ENCODE measurements around the gene GGA1.

The GGA1 gene

GRCh38 chr22:37623075-37624016, 14.7 kb downstream of the GGA1 start:
- Histone ChIP-seq H3K9ac (ENCODE audit: low read length) (peak overlapping the region; percentile 36), H3K4me2 (ENCODE audit: low read length) (peak overlapping the region; percentile 42), H3K4me3 (ENCODE audit: low read length) (no peak overlapping the region), H4K20me1 (ENCODE audit: insufficient read depth, low read length) (no peaks in the 10 kb centered on the region), H3K79me2 (ENCODE audit: low read length) (no peaks in the 10 kb centered on the region; the same call in 1 of the 2 replicates), H3K36me3 (replicated peaks; ENCODE audit: low read depth, low read length) (peaks cover 18% of the 10 kb centered on the region), H3K27ac (ENCODE audit: low read length) (peak overlapping the region; percentile 95), H2AFZ (ENCODE audit: low read depth, low read length) (no peak overlapping the region), H3K4me1 (ENCODE audit: low read length) (peaks cover 58% of the 10 kb centered on the region), H3K27me3 (ENCODE audit: low read depth, low read length) (no peaks in the 10 kb centered on the region), H3K9me3 (ENCODE audit: insufficient read depth, low read length) (no peaks in the 10 kb centered on the region)
- TF ChIP-seq CTCF (IDR thresholded peaks at IDR 0.05; ENCODE audit: low read depth, low read length) (peak; percentile 95), EZH2phosphoT487 (IDR thresholded peaks at IDR 0.05; ENCODE audit: low read depth) (no peak)

- Histone ChIP-seq H3K9me3 (ENCODE audit: insufficient read depth, low read length) (no peaks in the 10 kb centered on the region), H3K27me3 (ENCODE audit: low read depth, low read length) (no peaks in the 10 kb centered on the region), H3K9ac (ENCODE audit: low read length) (peak overlapping the region; percentile 36), H2AFZ (ENCODE audit: low read depth, low read length) (no peak overlapping the region), H3K79me2 (ENCODE audit: low read length) (no peaks in the 10 kb centered on the region; the same call in 1 of the 2 replicates), H4K20me1 (ENCODE audit: insufficient read depth, low read length) (no peaks in the 10 kb centered on the region), H3K4me1 (ENCODE audit: low read length) (peaks cover 55% of the 10 kb centered on the region), H3K27ac (ENCODE audit: low read length) (peak overlapping the region; percentile 95), H3K4me3 (ENCODE audit: low read length) (no peak overlapping the region), H3K4me2 (ENCODE audit: low read length) (peak overlapping the region; percentile 42), H3K36me3 (replicated peaks; ENCODE audit: low read depth, low read length) (peaks cover 13% of the 10 kb centered on the region)
- no peak for TF ChIP-seq CTCF (IDR thresholded peaks at IDR 0.05; ENCODE audit: low read depth, low read length)
- TF ChIP-seq EZH2phosphoT487 (IDR thresholded peaks at IDR 0.05; ENCODE audit: low read depth): no peak
Observed at GRCh38 chr22:37624017-37624365, 15.4 kb downstream of the GGA1 start.

- Histone ChIP-seq H3K9ac (ENCODE audit: low read length) (peak overlapping the region; percentile 79; the same call in 1 of the 2 replicates), H3K79me2 (ENCODE audit: low read length) (no peaks in the 10 kb centered on the region; the same call in 1 of the 2 replicates), H4K20me1 (ENCODE audit: insufficient read depth, low read length) (no peaks in the 10 kb centered on the region), H3K4me2 (ENCODE audit: low read length) (peak overlapping the region; percentile 61), H3K27me3 (ENCODE audit: low read depth, low read length) (no peaks in the 10 kb centered on the region), H3K27ac (ENCODE audit: low read length) (peak overlapping the region; percentile 95), H3K4me3 (ENCODE audit: low read length) (no peak overlapping the region), H3K9me3 (ENCODE audit: insufficient read depth, low read length) (no peaks in the 10 kb centered on the region), H2AFZ (ENCODE audit: low read depth, low read length) (no peak overlapping the region), H3K36me3 (replicated peaks; ENCODE audit: low read depth, low read length) (peaks cover 11% of the 10 kb centered on the region), H3K4me1 (ENCODE audit: low read length) (peaks cover 55% of the 10 kb centered on the region)
- TF ChIP-seq EZH2phosphoT487 (IDR thresholded peaks at IDR 0.05; ENCODE audit: low read depth) (no peak), CTCF (IDR thresholded peaks at IDR 0.05; ENCODE audit: low read depth, low read length) (no peak)
Observed at GRCh38 chr22:37624876-37625275, 16.2 kb downstream of the GGA1 start.

- Histone ChIP-seq H3K9me3 (ENCODE audit: insufficient read depth, low read length) (no peaks in the 10 kb centered on the region), H4K20me1 (ENCODE audit: insufficient read depth, low read length) (no peaks in the 10 kb centered on the region), H3K4me2 (ENCODE audit: low read length) (peak overlapping the region; percentile 61), H3K27me3 (ENCODE audit: low read depth, low read length) (no peaks in the 10 kb centered on the region), H3K36me3 (replicated peaks; ENCODE audit: low read depth, low read length) (peaks cover 3% of the 10 kb centered on the region), H3K4me3 (ENCODE audit: low read length) (peak overlapping the region; percentile 22; the same call in 1 of the 2 replicates), H3K9ac (ENCODE audit: low read length) (peak overlapping the region; percentile 79), H3K27ac (ENCODE audit: low read length) (peak overlapping the region; percentile 95), H3K4me1 (ENCODE audit: low read length) (peaks cover 55% of the 10 kb centered on the region), H3K79me2 (ENCODE audit: low read length) (no peaks in the 10 kb centered on the region; the same call in 1 of the 2 replicates), H2AFZ (ENCODE audit: low read depth, low read length) (no peak overlapping the region)
- TF ChIP-seq EZH2phosphoT487 (IDR thresholded peaks at IDR 0.05; ENCODE audit: low read depth) (no peak), CTCF (IDR thresholded peaks at IDR 0.05; ENCODE audit: low read depth, low read length) (no peak)
Observed at GRCh38 chr22:37625737-37626136, 17.1 kb downstream of the GGA1 start.
